OCI-LY1 (cell line): ENCODE measurements around the gene SLC7A8.

ENCODE experiments used
- H2AFZ ChIP-seq: fragments of 200-600 bp; sonication (generic), shearing (Covaris generic); 2 replicates; pipeline ENCODE4 v1.6.0; 2014; ENCODE audit warnings: antibody characterized with exemption, mild to moderate bottlenecking, low read length
- H3F3A ChIP-seq: fragments of 200-600 bp; sonication (generic), shearing (Covaris generic); 2 replicates; pipeline ENCODE4 v1.6.0; 2014; ENCODE audit warnings: mild to moderate bottlenecking, antibody characterized with exemption, low read length, moderate library complexity; ENCODE audit not compliant: insufficient read depth
- H3K27ac ChIP-seq: fragments of 200-600 bp; sonication (generic); 2 replicates; pipeline ENCODE4 v1.5.1; 2014; ENCODE audit warnings: low read length, mixed run types, mild to moderate bottlenecking, low read depth; ENCODE audit not compliant: poor library complexity, severe bottlenecking
- H3K27me3 ChIP-seq: fragments of 200-600 bp; sonication (generic); 2 replicates; pipeline ENCODE4 v1.6.0; 2014; ENCODE audit warnings: antibody characterized with exemption, mild to moderate bottlenecking, low read length, moderate library complexity; ENCODE audit not compliant: insufficient read depth
- H3K36me3 ChIP-seq: fragments of 200-600 bp; sonication (generic); 2 replicates; pipeline ENCODE4 v1.6.1; 2014; ENCODE audit warnings: mild to moderate bottlenecking, antibody characterized with exemption, low read length, moderate library complexity, mixed read lengths; ENCODE audit not compliant: insufficient read depth
- H3K4me1 ChIP-seq: fragments of 200-600 bp; sonication (generic); 2 replicates; pipeline ENCODE4 v1.5.1; 2014; ENCODE audit warnings: mild to moderate bottlenecking, low read length, moderate library complexity; ENCODE audit not compliant: insufficient read depth, severe bottlenecking
- H3K4me2 ChIP-seq: fragments of 200-600 bp; sonication (generic), shearing (Covaris generic); 2 replicates; pipeline ENCODE4 v1.6.1; 2014; ENCODE audit warnings: low read length
- H3K4me3 ChIP-seq: fragments of 200-600 bp; sonication (generic); 2 replicates; pipeline ENCODE4 v1.5.1; 2014; ENCODE audit warnings: low read length, low read depth, mild to moderate bottlenecking, mixed read lengths; ENCODE audit not compliant: poor library complexity, severe bottlenecking
- H3K79me2 ChIP-seq: fragments of 200-600 bp; shearing (Covaris generic); 2 replicates; pipeline ENCODE4 v1.6.1; 2016; ENCODE audit warnings: mixed run types, low read length, mixed read lengths; ENCODE audit not compliant: insufficient read depth
- H3K9ac ChIP-seq: fragments of 200-600 bp; sonication (generic), shearing (Covaris generic); 2 replicates; pipeline ENCODE4 v1.6.1; 2014; ENCODE audit warnings: mild to moderate bottlenecking, low read length, mixed read lengths
- H3K9me2 ChIP-seq: fragments of 200-600 bp; sonication (generic), shearing (Covaris generic); 2 replicates; pipeline ENCODE4 v1.6.1; 2014; ENCODE audit warnings: low read depth, mild to moderate bottlenecking, low read length, mixed read lengths
- H3K9me3 ChIP-seq: fragments of 200-600 bp; shearing (Covaris generic); 2 replicates; pipeline ENCODE4 v1.6.1; 2014; ENCODE audit warnings: low read length, mixed read lengths
- H4K20me1 ChIP-seq: fragments of 200-600 bp; sonication (generic), shearing (Covaris generic); 2 replicates; pipeline ENCODE4 v1.6.0; 2016; ENCODE audit warnings: mild to moderate bottlenecking, low read length; ENCODE audit not compliant: insufficient read depth
- EZH2 ChIP-seq: fragments of 200-600 bp; sonication (generic), shearing (Covaris generic); IDR thresholded peaks from 2 replicates; pipeline ENCODE4 v1.8.0; 2017; ENCODE audit warnings: borderline replicate concordance, mixed run types, mild to moderate bottlenecking, antibody characterized with exemption, low read length, moderate library complexity, mixed read lengths
- TF ChIP-seq, protein P1 (sequence below): fragments of 200-600 bp; sonication (generic), shearing (Covaris generic); IDR thresholded peaks from 2 replicates; pipeline ENCODE4 v1.5.1; 2017; ENCODE audit warnings: mild to moderate bottlenecking, antibody characterized with exemption, low read length, moderate library complexity, mixed read lengths

SLC7A8 gene

GRCh38 chr14:23209651-23210423 lies 26.4 kb upstream of the SLC7A8 start:
- Histone ChIP-seq H2AFZ (no peak overlapping the region), H3K9me2 (no peaks in the 10 kb centered on the region), H3K4me1 (no peaks in the 10 kb centered on the region), H3K36me3 (no peaks in the 10 kb centered on the region), H3K9ac (no peak overlapping the region), H3K9me3 (no peaks in the 10 kb centered on the region), H4K20me1 (no peaks in the 10 kb centered on the region), H3K4me2 (no peak overlapping the region), H3K27me3 (no peaks in the 10 kb centered on the region), H3K79me2 (no peaks in the 10 kb centered on the region), H3K27ac (no peak overlapping the region), H3K4me3 (no peak overlapping the region), H3F3A (no peaks in the 10 kb centered on the region)
- TF ChIP-seq, protein P1, sequence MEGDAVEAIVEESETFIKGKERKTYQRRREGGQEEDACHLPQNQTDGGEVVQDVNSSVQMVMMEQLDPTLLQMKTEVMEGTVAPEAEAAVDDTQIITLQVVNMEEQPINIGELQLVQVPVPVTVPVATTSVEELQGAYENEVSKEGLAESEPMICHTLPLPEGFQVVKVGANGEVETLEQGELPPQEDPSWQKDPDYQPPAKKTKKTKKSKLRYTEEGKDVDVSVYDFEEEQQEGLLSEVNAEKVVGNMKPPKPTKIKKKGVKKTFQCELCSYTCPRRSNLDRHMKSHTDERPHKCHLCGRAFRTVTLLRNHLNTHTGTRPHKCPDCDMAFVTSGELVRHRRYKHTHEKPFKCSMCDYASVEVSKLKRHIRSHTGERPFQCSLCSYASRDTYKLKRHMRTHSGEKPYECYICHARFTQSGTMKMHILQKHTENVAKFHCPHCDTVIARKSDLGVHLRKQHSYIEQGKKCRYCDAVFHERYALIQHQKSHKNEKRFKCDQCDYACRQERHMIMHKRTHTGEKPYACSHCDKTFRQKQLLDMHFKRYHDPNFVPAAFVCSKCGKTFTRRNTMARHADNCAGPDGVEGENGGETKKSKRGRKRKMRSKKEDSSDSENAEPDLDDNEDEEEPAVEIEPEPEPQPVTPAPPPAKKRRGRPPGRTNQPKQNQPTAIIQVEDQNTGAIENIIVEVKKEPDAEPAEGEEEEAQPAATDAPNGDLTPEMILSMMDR, result no peak
- TF ChIP-seq EZH2, result no peak

GRCh38 chr14:23208324-23208723 lies 24.9 kb upstream of the SLC7A8 start:
- no peak overlapping the region for H3K27ac ChIP-seq
- no peaks in the 10 kb centered on the region for H3K9me2 ChIP-seq
- H3K4me2 ChIP-seq, result no peak overlapping the region
- H3K9me3 ChIP-seq, result no peaks in the 10 kb centered on the region
- H3K79me2 ChIP-seq, result no peaks in the 10 kb centered on the region
- H3F3A ChIP-seq, result no peaks in the 10 kb centered on the region
- no peaks in the 10 kb centered on the region for H3K27me3 ChIP-seq
- no peak for TF ChIP-seq EZH2
- TF ChIP-seq, protein P1, result no peak
- no peak overlapping the region for H3K9ac ChIP-seq
- H3K36me3 ChIP-seq, result no peaks in the 10 kb centered on the region
- H3K4me1 ChIP-seq, result no peaks in the 10 kb centered on the region
- no peak overlapping the region for H2AFZ ChIP-seq
- H3K4me3 ChIP-seq, result no peak overlapping the region
- no peaks in the 10 kb centered on the region for H4K20me1 ChIP-seq

- Histone ChIP-seq H4K20me1 (no peaks in the 10 kb centered on the region), H3K4me2 (no peak overlapping the region), H3K9me2 (no peaks in the 10 kb centered on the region), H3K27ac (no peak overlapping the region), H3K4me3 (no peak overlapping the region), H3K4me1 (no peaks in the 10 kb centered on the region), H3K27me3 (no peaks in the 10 kb centered on the region), H3K79me2 (no peaks in the 10 kb centered on the region), H3F3A (no peaks in the 10 kb centered on the region), H2AFZ (no peak overlapping the region), H3K9me3 (no peaks in the 10 kb centered on the region), H3K9ac (no peak overlapping the region), H3K36me3 (no peaks in the 10 kb centered on the region)
- TF ChIP-seq, protein P1, result no peak
- TF ChIP-seq EZH2, result no peak
Measured at GRCh38 chr14:23207146-23207540, 23.7 kb upstream of the SLC7A8 start.
